NCI-H2227 (cell line): ENCODE results near the gene ADGRD2.

Experiments used
- DNase-seq: peaks from one replicate; lab custom pipeline; 2025; ENCODE audit not compliant: unreplicated experiment; lab: John Stamatoyannopoulos, UW

ADGRD2 gene

GRCh38 chr9:124495126-124496074, 45.1 kb downstream of the ADGRD2 start:
- DNase-seq: no peak

GRCh38 chr9:124496075-124496449, 45.8 kb downstream of the ADGRD2 start:
- DNase-seq: no peak

GRCh38 chr9:124496463-124496862, 46.2 kb downstream of the ADGRD2 start:
- DNase-seq: no peak

GRCh38 chr9:124497441-124497840, 47.2 kb downstream of the ADGRD2 start:
- DNase-seq: no peak

DNA sequence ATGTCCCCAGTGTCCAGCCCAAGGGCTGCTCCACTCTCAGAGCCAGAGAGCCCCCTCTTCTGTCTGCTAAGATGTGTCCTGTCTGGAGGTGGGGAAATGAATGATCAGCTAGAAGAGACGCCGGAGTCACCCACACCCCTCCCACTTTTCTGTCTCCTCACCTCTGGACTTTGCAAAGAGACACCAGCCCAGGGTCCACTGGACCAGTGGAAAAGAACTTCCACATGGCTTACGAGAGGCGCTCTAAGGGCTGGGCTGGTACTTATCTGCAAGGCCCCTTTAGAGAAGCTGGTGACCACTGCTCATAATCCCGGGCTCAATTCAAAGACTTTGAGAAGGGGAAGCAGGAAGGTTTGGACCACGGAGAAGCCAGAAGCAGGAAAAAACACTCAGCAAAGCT, 47.8 kb downstream of the ADGRD2 start:
- DNase-seq: no peak

GRCh38 chr9:124498499-124499146, 48.4 kb downstream of the ADGRD2 start:
- no peak for DNase-seq

GRCh38 chr9:124499216-124499615, 49.0 kb downstream of the ADGRD2 start:
- no peak for DNase-seq

DNA sequence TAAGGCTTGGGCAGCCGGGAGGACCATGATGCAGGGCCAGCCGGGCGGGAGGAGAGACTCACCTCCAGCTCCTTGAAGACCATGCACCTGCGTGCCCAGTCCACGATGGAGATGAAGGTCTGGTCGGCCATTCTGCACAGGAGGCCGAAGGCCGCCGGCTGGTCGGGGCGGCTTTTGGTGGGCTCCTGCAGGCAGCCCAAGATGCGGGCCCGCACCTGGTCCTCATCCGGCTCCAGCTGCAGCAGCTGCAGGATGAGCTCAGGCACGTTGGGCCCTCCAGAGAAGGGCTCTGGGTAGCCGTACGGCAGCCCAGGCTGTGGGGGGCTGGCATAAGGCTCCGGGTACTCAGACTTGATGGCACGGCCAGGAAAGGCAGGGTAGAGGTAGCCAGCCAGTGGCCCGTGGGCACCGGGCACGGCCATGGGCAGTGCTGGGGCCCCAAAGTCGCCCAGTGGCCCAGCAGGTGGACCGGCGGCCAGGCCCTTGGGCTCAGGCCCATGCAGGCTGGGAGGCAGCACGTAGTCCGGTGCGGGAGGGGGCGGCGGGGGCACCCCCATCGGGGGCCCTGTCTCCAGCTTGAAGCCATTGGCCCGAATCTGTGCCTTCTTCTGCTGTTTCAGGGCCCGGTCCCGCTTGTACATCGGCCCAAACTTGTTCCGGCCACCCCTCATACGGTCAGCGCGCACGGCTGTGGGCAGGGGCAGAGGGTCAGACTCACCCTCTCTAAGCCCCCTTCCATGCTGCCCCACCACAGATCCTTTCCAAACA, 50.0 kb downstream of the ADGRD2 start:
- no peak for DNase-seq

DNA sequence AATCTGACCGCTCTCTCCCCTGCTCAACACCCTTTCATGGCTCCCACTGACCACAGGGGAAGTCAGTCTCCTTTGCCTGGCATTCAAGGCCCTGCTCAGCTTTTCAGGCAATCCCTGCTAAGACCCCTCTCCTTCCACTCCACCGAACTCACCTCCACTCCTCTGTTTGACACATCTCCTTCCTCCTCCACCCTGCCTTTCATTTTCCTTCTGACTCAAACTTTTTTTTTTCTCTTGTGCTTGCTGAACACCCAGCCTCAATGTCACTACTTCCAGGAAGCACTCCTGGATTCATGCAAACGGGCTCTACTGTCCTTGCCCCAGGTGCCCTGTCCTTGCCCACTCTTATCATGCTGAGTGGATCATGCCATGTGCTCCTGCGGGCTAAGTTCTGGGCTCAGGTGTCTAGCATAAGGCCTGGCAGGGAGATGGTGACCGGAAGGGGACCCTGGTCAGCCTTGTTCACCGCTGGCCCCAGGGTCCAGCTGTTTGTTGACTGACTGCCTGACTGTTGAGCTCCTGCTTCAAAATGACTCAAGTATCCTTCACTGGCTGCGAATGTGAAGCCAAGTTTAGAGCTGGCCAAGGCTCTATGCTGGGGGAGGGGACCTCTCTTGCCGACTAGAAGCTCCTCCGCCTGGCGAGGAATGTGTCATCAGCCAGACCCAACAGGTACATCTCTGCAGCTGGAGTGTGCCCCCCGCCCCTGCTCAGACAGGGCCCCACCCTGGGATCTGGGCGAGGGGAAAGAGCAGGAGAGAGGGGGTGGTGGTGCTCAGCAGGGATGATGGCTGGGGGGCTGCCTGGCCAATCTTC, 50.8 kb downstream of the ADGRD2 start:
- DNase-seq: no peak

- DNase-seq: no peak
Measured at GRCh38 chr9:124501771-124502320, 51.6 kb downstream of the ADGRD2 start.

GRCh38 chr9:124502711-124503702, 52.8 kb downstream of the ADGRD2 start:
- DNase-seq: peak; percentile 31

- DNase-seq: no peak
Measured at GRCh38 chr9:124503713-124504529, 53.7 kb downstream of the ADGRD2 start.

DNA sequence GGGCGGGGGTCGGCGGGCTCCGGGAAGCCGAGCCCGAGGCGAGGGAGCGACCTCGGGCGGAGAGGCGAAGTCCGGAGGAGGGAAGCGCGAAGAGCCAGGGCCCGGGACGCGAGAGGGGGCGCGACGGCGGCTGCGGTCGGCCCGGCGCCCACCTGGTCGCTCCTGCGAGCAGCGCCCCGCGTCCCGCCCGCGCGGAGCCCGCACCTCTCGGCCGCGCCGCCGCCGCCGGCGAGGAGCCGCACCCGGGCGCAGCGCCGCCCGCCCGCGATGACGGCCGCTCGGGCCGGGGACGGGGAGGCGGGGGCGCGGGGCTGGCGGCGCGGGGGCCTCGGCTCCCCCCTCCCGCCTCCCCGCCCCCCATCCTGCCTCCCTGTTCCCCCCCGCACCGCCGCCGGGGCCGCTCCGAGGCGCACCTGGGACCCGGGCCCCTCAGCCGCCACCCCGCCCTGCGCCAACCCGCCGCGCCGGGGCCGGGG, 54.3 kb downstream of the ADGRD2 start:
- no peak for DNase-seq

- DNase-seq: no peak
Measured at GRCh38 chr9:124505006-124505900, 55.0 kb downstream of the ADGRD2 start.

DNA sequence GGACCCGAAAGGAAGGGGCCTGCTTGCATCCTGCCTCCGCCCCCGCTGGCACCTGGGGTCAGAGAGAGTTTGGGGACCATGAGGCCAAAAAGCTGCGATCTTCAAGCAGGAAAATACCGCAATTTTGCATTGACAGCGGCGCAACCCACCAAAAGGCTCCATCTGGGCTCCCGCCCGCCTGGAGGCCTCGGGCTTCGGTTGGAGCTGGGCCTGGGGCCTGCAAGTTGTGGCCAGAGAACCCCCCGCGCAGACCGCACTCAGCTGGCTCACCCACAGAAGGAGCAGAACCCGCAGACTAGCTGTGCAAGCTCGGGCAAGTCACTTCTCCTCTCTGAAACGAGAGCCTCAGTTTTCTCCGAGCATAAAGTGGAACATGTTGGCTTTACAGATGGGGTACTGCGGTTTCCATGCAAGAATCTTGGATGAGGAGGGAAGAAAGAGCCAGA, 55.7 kb downstream of the ADGRD2 start:
- DNase-seq: no peak

GRCh38 chr9:124506433-124506832, 56.2 kb downstream of the ADGRD2 start:
- DNase-seq: no peak
